GM12874 (cell line): ENCODE measurements around the gene SLC6A3.

Source experiments
- TF ChIP-seq, protein P1 (sequence below): IDR thresholded peaks from 2 replicates; pipeline ENCODE4 v1.5.1; 2011; ENCODE audit warnings: low read depth, mild to moderate bottlenecking, control low read depth, low read length, moderate library complexity; ENCODE audit not compliant: insufficient read depth

SLC6A3 gene

DNA sequence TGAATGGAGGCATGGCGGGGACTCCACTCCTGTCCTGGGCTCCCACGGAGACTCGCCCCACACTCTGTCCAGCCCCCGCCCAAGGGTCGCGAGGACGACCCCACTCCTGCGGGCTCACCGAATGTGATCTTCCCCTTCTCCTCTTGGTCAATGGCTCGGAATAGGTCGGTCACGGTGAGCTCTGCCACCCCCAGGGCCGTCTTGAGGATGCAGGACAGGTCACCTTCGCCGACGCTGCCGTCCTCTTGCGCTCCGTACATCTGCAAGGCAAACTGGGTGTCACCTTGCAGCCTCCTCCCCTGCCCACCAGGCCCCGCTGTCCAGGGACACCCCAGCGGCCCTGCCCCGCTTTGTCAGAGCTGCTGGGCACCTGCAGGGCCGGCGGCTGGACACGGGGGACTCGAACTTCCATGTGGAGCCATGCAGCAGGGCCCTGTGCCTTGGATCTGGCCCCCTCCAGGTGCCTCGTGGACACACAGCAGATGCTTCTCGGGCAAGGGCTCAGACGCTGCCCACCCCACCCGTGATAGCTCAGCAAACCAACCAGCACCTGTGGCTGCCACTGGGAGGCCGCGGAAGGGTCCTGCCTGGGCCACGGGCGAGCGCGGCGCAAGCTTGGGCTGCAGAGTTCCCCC lies 21.5 kb upstream of the SLC6A3 start:
- TF ChIP-seq, protein P1, sequence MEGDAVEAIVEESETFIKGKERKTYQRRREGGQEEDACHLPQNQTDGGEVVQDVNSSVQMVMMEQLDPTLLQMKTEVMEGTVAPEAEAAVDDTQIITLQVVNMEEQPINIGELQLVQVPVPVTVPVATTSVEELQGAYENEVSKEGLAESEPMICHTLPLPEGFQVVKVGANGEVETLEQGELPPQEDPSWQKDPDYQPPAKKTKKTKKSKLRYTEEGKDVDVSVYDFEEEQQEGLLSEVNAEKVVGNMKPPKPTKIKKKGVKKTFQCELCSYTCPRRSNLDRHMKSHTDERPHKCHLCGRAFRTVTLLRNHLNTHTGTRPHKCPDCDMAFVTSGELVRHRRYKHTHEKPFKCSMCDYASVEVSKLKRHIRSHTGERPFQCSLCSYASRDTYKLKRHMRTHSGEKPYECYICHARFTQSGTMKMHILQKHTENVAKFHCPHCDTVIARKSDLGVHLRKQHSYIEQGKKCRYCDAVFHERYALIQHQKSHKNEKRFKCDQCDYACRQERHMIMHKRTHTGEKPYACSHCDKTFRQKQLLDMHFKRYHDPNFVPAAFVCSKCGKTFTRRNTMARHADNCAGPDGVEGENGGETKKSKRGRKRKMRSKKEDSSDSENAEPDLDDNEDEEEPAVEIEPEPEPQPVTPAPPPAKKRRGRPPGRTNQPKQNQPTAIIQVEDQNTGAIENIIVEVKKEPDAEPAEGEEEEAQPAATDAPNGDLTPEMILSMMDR: no peak

DNA sequence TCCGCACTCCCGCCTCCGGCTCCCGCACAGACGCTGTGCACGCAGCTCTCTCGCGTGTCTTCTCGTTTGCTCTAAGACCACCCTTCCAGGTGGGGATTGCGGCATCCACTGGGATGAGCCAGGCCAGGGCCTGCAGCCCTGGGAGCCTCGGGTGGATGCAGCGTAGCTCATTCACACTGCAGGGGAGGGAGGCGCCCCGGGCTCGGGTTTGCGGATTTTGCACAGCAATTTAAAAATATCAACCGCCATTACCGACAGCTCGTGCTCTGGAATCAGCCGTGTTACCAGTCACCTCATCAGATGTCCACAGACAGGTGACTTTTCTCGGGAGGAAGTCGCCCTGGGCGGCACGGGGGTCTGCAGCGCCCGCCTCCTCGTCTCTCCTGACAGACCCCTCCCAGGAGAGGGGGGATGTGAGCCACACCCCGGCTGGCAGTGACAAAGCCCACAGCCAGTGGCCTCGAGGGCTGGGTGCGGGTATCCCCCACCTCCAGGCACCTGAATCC lies 20.8 kb upstream of the SLC6A3 start:
- TF ChIP-seq, protein P1: no peak

DNA sequence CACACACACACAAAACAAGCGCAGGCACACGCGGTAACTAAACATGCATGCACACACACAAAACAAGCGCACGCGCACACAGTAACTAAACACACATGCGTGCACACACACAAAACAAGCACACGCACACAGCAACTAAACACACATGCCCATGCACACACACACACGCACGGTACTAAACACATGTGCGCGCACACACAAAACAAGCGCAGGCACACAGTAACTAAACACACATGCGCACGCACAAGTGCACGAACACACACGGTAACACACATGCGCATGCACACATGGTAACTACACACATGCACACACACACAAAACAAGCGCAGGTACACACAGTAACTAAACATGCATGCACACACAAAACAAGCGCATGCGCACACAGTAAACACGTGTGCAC lies 19.9 kb upstream of the SLC6A3 start:
- TF ChIP-seq, protein P1: no peak

DNA sequence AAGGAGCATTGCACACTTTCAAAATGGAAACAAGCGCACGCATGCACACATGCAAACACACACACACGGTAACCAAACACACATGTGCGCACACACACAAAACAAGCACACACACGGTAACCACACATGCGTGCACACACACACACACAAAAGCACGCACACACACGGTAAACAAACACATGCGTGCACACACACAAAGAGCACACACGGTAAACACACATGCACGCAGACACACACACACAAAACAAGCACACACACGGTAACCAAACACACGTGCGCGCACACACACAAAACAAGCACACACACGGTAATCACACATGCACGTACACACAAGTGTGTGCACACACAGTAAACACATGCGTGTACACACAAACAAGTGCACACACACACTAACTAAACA lies 19.3 kb upstream of the SLC6A3 start:
- TF ChIP-seq, protein P1: no peak

DNA sequence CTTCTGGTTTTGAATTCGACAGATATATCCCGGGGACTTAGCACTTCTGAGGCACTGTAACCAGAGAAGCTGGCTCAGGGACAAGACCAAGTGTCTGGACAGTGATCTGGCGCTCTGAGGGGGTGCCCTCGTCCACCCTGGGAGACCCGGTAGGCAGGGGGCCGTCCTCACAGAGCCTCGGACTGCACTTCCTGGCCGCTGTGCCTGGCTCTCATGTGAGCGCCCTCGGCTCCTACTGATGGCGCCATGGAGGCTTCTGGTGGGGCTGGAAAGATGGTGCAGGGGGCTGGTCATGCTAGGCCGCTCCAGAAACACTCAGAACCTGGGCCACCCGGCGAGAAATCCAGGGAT lies 18.8 kb upstream of the SLC6A3 start:
- TF ChIP-seq, protein P1: no peak

DNA sequence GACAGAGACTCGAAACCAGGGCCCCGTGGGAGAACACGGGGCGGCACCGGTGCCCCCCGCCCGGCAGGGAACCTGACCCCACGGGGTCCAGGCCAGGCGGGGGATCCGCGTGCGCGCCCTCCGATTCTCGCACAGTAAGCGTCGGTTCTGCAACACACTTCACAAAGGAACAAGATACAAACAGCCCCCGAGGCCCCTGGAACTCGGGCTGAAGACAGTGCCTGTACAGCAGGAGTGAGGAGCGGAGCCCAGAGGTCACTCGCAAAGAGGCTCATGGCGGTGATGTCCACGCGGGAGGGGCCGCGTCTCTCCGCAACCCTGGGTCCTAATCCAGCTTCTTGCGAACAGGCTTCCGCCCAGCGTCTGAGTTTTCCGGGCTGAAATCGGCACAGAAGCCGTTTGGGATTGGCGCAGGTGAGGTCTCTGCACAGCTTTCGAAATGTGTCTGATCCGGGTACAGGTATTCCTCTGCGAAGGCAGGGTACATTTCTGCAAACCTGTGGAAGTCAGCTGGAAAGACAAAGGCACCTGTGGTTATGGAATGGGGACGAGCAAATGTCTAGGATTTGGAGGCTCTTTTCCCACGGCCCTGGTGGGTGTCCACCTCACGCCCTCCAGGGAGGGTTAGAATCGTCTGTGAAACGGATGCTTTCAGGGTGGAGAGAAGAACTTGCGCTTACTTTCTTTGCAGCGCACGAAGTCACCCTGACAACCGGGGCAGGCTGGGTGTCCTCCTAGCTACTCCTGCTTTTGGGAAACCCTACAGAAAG lies 18.3 kb upstream of the SLC6A3 start:
- TF ChIP-seq, protein P1: no peak

DNA sequence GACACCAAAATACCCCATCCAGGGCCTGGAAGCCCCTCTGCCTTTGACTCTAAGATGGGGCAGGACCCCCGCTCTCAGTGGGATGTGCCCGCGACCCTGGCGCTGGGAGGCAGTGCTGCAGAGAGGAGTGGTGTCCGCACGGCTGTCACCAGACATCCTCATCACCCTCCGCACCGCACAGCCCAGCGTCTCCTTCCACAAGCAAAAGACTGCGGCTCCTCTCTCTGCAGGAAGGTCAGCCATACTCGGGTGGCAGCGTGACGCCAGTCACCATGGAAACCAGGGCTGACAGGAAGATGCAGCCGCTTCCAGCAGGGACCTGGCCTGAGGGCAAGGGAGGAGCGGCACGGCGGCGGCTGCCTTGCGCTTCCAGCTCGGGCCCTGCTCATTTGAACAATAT lies 17.1 kb upstream of the SLC6A3 start:
- TF ChIP-seq, protein P1: no peak
